ENCODE results near the gene PRDM16. TPM values are rescaled to one million over a fixed set of nuclear protein-coding genes. Genes with fewer than 3 reads are reported as not detected.

PRDM16 gene
- total RNA-seq, 4 donors from 2014 or later, result 15.7 to 54.3 (median 27.6) TPM

- H3K27ac ChIP-seq, result peak overlapping the region; percentile 48 to 89 (median 71)
- 68 to 74% methylated on average over 13 to 16 of the region's 16 CpGs for WGBS, 2 donors
- H3K4me3 ChIP-seq (replicated peaks in 1 of 3), result no peak overlapping the region
- intact Hi-C loops (cut with DNase I), result no loop called here
- DNase-seq, result no peak
- H3K4me1 ChIP-seq, result peaks cover 39 to 54% of the 10 kb centered on the region in 2 donors
- no peaks in the 10 kb centered on the region for H3K9me3 ChIP-seq
- H3K36me3 ChIP-seq, result no peaks in the 10 kb centered on the region
- TF ChIP-seq POLR2A (IDR thresholded peaks at IDR 0.05), result no peak
- TF ChIP-seq, protein P1, sequence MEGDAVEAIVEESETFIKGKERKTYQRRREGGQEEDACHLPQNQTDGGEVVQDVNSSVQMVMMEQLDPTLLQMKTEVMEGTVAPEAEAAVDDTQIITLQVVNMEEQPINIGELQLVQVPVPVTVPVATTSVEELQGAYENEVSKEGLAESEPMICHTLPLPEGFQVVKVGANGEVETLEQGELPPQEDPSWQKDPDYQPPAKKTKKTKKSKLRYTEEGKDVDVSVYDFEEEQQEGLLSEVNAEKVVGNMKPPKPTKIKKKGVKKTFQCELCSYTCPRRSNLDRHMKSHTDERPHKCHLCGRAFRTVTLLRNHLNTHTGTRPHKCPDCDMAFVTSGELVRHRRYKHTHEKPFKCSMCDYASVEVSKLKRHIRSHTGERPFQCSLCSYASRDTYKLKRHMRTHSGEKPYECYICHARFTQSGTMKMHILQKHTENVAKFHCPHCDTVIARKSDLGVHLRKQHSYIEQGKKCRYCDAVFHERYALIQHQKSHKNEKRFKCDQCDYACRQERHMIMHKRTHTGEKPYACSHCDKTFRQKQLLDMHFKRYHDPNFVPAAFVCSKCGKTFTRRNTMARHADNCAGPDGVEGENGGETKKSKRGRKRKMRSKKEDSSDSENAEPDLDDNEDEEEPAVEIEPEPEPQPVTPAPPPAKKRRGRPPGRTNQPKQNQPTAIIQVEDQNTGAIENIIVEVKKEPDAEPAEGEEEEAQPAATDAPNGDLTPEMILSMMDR (IDR thresholded peaks at IDR 0.05), result no peak
- no peaks in the 10 kb centered on the region for H3K27me3 ChIP-seq
These were observed 299.9 kb downstream of the PRDM16 start for GRCh38 chr1:3368711-3369445.

GRCh38 chr1:3369446-3370076 lies 300.6 kb downstream of the PRDM16 start:
- Histone ChIP-seq H3K36me3 (no peaks in the 10 kb centered on the region), H3K9me3 (no peaks in the 10 kb centered on the region), H3K4me3 (replicated peaks in 1 of 3) (no peak overlapping the region), H3K27me3 (no peaks in the 10 kb centered on the region), H3K27ac (peak overlapping the region; percentile 56 to 89 (median 71)), H3K4me1 (peaks cover 39 to 54% of the 10 kb centered on the region in 2 donors)
- WGBS, 2 donors, result 48 to 55% methylated on average over 12 of the region's 12 CpGs
- intact Hi-C loops (cut with DNase I), result no loop called here
- TF ChIP-seq, protein P1 (IDR thresholded peaks at IDR 0.05), result no peak
- no peak for TF ChIP-seq POLR2A (IDR thresholded peaks at IDR 0.05)
- peak; percentile 47 to 69 for DNase-seq

- Histone ChIP-seq H3K27ac (peak overlapping the region in 2 of 3 donors; percentile 71 to 89), H3K36me3 (no peaks in the 10 kb centered on the region), H3K4me1 (peaks cover 39 to 54% of the 10 kb centered on the region in 2 donors), H3K27me3 (no peaks in the 10 kb centered on the region), H3K9me3 (no peaks in the 10 kb centered on the region), H3K4me3 (replicated peaks in 1 of 3) (no peak overlapping the region)
- 96% methylated on average over 4 of the region's 4 CpGs for WGBS, 2 donors
- no peak for TF ChIP-seq POLR2A (IDR thresholded peaks at IDR 0.05)
- TF ChIP-seq, protein P1 (IDR thresholded peaks at IDR 0.05), result no peak
- intact Hi-C loops (cut with DNase I), result no loop called here
- DNase-seq, result no peak
These were observed 302.1 kb downstream of the PRDM16 start for GRCh38 chr1:3370856-3371703.

DNA sequence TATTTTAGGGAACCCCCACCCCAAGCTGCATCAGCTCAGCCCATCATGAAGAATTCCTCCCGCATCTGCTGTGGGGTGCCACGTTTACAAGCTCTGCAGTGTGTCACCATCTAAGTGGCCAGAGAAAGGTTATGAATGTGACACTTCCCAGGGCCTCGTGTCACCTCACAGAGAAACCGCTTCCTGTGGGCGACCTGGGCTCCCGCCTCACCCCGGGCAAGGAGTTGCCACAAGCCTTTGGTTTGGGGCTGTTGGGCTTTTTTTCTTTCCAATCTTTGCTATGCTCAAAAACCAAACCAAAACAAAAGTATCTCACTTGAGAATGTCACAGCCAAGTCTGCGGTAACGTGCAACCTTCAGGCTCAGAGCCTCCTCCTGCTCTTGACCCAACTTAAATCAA lies 303.3 kb downstream of the PRDM16 start:
- no peak for TF ChIP-seq POLR2A (IDR thresholded peaks at IDR 0.05)
- TF ChIP-seq, protein P1 (IDR thresholded peaks at IDR 0.05), result no peak
- Histone ChIP-seq H3K4me3 (replicated peaks in 1 of 3) (no peak overlapping the region), H3K36me3 (no peaks in the 10 kb centered on the region), H3K27me3 (no peaks in the 10 kb centered on the region), H3K9me3 (no peaks in the 10 kb centered on the region), H3K27ac (peak overlapping the region in 2 of 3 donors; percentile 30 to 46), H3K4me1 (peaks cover 32 to 43% of the 10 kb centered on the region in 2 donors)
- 83 to 91% methylated on average over 9 of the region's 9 CpGs for WGBS, 2 donors
- no peak for DNase-seq
- intact Hi-C loops (cut with DNase I), result no loop called here

All from thyroid gland (tissue), 4 donors.